GM21447 (cell line): ENCODE data around the gene AKAP8L.

Experiments
- ATAC-seq: cut with Tn5 transposase; IDR thresholded peaks from one replicate; pipeline ENCODE4 v1.9.1; 2021; ENCODE audit not compliant: unreplicated experiment

The AKAP8L gene, protein sequence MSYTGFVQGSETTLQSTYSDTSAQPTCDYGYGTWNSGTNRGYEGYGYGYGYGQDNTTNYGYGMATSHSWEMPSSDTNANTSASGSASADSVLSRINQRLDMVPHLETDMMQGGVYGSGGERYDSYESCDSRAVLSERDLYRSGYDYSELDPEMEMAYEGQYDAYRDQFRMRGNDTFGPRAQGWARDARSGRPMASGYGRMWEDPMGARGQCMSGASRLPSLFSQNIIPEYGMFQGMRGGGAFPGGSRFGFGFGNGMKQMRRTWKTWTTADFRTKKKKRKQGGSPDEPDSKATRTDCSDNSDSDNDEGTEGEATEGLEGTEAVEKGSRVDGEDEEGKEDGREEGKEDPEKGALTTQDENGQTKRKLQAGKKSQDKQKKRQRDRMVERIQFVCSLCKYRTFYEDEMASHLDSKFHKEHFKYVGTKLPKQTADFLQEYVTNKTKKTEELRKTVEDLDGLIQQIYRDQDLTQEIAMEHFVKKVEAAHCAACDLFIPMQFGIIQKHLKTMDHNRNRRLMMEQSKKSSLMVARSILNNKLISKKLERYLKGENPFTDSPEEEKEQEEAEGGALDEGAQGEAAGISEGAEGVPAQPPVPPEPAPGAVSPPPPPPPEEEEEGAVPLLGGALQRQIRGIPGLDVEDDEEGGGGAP

DNA sequence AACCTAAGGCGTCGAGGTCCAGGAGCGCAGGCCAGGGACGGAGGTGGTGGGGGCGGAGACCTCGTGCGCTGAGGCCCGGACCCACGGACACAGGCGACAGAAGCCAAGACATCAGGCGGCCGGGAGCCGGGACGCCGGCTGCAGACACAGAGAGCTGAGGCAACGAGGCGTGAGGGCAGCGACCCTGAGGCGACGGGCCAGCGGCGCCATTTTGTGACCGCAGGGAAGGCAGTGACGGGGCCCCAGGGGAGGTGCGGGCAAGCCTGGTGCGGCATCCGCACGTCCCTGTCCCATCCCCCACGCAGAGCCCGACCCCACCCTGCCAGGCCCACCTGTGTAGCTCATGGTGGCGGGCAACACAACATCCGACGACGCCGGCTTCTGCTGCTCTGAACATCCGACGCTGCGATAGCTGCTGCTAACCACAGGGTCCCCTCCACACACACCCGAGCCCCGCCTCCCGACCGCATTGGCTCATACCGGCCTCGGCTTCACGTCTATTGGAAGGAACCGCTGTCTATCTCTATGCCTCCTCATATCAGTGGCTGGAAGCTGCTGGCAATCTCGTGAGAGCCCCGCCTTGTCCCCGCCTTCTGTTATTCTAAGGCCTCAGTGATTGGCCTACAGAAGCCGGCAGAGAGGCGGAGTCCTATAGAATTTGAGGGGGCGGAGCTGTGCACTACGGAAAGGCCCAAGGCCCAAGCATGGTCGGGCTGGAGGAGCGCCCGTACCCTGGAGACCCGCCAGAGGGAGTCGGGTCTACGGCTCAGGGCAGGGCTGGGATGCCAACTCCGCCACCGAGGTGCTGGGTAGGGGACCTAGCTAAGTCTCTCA is at the start of gene AKAP8L:
Gene AKAP8L, minus strand, starts transcription at position 410 of the 834 bp plus-strand sequence. Its CDS starts 65 bp downstream, at position 345.
- peak; percentile 93 for ATAC-seq

DNA sequence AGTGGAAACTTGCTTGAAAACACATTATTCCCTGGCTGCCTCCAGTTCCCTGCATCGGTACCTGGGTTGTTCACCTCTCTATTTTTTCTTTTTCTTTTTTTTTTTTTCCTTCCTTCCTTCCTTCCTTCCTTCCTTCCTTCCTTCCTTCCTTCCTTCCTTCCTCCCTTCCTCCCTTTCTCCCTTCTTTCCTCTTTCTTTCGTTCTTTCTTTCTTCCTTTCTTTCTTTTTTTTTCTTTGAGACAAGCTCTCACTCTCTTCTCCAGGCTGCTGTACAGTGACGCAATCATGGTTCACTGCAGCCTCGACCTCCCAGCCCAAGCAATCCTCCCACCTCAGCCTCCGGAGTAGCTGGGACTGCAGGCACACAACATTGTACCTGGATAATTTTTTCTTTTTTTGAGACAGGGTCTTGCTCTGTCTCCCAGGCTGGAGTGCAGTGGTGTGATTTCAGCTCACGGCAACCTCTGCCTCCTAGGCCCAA is 49.0 kb upstream of the AKAP8L start:
- no peak for ATAC-seq

DNA sequence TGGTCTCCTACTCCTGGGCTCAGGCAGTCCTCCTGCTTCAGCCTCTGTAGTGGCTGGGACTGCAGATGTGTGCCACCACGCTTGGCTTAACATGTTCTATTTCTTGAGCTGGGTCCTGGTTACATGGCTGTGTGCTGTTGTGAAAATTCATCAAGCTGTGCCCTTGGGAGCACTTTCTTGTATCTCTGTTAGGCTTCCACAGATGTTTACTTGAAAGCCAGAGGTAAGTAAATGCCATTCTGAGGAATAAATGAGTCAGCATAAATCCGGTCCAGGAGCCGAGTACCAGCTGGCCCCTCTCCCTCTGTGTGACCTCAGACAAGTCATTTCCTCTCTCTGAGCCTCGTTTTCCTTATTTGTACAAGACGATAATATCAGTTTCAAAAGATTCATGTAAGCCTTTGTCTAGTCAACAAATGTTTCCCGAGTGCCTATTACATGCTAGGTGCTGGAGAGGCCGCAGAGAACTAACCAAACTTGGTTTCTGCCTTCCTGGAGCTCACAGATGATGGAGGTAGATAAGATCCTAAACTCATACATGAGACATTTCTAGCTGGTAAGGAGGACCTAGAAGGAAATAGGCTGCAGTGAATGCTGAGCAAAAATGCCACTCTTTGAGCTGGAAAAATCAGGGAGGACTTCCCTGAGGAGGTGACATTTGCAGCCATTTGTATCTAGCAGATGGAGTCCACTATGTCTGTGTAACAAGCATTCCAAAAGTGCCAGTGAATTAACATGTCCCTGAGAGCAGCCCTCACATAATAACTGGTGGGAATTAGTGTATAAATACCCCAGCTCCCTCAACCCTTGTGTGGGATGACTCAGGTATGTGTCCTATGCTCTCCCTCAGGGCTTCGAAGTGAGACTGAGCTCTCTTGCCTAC is 48.3 kb upstream of the AKAP8L start:
- peak; percentile 60 for ATAC-seq

DNA sequence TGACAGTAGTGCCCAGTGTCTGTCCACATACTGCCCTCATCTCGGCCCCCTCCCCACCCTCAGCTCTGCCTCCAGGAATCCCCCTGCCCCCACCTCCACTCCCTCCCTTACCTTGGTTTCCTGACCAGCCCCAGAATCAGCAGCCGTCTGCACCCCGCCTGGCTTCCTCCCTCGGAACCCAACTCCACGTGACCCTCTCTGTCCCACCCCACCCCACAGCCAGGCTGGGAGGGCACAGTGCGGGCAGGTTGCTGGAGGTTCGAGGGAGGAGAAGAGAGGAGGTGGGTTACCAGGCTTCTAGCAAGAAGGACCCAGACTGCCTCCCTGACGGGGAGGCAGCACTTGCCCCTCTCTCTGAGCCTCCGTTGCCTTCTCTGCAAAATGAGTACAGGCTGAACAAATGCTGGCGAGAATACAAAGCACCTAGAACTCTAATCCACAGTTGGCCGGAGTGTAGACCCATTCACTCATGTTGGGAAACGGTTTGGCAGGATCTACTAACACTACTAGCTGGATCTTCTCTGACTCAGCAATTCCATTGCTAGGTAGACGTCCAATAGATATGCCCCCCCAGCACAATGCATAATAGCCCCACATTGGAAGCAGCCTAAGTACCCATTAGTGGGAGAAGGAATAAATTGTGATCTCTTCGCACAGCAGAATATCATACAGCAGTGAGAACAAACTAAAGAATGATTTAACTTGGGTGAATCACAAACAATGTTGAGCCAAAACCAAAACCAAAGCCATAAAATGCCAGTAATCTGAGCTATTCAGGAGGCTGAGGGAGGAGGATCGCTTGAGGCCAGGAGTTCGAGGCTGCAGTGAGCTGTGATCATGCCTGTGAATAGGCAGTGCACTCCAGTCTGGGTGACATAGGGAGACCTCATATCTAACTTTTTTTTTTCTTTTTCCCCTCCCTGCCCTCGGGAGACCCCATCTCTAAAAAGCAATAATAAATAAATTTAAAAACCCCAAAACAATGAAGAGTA is 45.9 kb upstream of the AKAP8L start, which contains the start of gene RASAL3:
Gene RASAL3, minus strand, starts transcription at position 151 of the 992 bp plus-strand sequence. CDS start 186 bp downstream, outside the sequence.
- ATAC-seq: peak; percentile 49

DNA sequence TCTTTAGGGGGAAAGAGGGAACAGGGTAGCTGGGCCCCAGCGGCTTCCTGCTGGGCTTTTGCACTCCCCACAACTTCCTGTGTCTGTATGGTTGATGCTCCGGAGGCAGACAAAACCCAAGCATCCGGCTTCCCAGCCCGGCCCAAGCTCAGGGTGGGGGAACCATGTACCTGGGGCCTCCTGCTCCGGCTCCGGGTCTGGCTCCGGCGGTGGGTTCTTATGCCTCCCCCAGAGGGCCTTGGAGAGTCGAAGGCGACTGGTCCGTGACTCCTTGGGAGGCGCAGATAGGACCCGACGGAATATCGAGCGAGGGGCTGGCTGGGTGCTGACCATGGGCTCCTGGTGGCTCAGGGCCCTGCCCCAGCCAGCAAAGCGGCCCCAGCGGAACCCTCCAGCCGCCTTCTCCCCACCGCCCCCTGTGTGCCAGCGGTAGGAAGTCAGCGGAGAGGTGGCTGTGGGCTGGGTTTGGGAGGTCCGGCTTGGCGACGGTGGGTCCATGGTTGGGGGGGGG is 45.1 kb upstream of the AKAP8L start:
- ATAC-seq: peak; percentile 45

DNA sequence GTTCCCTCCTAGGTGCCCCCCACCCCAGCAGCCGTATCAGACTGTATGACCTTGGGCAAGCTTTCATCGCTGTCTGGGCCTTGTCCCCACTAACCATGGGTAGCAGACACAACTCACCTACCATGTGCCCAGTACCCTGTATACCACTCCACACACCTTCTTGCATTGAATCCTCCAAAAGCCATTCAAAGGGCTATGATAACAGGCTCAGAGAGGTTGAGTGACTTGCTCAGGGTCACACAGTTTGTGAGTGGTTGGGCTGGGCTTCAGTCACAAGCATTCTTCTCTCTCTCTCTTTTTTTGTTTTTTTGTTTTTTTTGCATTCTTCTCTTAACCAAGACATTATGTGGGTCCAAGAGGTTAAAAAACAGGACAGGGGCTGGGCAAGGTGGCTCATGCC is 42.9 kb upstream of the AKAP8L start:
- ATAC-seq: no peak

DNA sequence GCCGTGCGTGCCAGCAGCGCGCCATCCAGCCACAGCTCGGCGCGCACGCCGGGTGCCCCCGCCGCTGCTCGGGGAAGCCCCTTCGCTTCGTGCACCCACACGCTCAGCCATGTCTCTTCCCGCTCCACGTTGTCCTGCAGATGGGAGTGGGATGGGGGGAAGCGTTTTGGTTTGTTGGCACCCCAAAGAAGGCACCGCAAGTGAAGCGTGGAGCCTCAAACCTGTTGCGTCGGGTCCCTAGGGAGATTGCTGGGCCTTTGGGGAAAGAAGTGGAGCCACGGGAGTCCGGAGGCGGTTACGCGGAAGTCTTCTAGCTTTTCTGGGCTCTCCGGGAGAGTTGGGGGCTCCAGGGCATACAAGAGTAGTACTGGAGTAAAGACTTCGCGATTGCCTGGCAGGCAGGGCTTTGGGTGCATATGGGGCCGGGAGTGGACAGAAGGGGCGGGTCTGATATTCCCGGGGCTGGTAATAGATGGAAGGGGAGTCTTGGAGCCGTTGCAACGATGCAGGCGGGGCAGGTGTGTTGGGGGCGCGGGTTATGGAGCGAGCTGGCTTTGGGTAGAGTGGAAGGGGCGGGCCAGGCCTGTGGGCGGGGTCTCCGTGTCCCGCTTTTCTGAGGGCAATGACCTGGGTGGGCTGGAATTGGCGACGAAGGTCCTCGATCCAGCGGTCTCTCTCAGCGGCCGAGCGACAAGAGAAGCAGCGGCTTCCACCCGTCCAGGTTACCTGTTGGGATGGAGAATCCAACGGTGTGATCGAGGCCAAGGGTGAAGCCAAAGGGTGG is 39.1 kb upstream of the AKAP8L start:
- no peak for ATAC-seq

DNA sequence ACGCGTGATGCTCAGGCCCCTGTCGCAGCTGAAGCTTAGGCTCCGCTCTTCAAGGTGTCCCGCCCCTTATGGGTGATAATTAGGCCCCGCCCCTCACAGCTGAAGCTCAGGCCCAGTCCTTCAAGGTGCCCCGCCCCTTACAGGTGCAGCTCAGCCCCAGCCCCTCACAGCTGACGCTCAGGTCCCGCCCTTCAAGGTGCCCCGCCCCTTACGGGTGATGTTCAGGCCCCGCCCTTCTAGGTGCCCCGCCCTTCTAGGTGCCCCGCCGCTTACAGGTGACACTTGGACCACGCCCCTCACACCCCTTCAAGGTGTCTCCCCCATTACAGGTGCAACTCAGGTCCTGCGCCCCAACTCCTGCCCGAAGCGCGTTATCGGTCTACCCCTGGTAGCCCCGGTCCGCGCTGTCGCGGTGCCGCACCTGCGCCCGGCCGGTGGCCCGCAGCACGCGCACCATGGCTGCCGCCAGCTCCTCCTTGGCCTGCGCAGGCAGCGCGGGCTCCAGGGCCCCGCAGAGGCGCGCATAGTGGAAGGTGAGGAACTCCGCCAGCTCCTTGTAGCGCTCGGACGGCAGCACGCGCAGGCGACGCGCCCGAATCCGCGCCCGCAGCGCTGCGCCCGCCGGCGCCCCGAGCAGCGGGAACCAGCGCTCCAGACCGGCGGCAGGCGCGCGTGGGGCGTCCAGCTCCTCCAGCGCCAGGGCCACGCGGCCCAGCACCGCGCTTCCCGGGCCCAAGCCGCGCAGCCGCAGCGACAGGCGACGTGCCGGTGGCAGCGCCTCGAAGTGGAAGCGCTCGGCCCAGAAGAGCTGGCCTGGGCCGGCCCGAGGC is 38.3 kb upstream of the AKAP8L start:
- ATAC-seq: no peak

DNA sequence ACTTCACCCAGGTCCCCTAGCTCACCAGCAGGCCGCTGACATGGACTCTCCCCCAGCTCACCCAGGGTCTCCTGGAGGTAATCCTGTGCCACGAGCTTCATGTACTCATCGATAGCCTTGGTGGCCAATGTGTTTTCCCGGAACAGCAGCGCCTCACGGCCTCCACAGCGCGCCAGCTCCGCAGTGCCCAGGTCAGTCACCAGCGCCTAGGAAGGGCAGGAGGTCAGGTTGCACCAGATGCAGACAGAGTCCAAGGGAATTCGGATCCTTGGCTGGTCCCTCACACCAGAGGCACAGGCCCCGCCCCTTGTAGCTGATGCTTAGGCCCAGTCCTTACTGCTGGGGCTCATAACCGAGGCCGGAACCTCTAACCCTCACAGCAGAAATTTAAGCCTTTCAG is 37.7 kb upstream of the AKAP8L start:
- no peak for ATAC-seq

DNA sequence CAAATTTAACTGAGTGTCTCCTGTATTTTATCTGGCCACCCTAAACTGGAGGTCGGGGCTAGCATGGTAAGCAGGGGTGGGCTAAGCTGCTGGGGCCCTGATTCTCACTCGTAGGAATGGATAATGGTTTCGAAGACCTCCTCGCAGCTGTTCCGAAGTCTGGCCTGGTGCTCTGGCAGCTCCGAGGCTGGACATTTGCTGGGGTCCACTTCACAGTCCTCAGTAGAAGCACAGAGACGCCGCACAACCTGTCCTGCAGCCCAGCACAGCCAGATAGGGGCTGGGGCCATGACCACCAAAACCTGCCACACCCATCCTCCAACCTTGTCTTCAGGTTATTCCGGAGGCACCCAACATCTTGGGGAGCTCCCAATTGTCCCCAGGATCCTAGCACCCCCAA is 37.2 kb upstream of the AKAP8L start:
- no peak for ATAC-seq

DNA sequence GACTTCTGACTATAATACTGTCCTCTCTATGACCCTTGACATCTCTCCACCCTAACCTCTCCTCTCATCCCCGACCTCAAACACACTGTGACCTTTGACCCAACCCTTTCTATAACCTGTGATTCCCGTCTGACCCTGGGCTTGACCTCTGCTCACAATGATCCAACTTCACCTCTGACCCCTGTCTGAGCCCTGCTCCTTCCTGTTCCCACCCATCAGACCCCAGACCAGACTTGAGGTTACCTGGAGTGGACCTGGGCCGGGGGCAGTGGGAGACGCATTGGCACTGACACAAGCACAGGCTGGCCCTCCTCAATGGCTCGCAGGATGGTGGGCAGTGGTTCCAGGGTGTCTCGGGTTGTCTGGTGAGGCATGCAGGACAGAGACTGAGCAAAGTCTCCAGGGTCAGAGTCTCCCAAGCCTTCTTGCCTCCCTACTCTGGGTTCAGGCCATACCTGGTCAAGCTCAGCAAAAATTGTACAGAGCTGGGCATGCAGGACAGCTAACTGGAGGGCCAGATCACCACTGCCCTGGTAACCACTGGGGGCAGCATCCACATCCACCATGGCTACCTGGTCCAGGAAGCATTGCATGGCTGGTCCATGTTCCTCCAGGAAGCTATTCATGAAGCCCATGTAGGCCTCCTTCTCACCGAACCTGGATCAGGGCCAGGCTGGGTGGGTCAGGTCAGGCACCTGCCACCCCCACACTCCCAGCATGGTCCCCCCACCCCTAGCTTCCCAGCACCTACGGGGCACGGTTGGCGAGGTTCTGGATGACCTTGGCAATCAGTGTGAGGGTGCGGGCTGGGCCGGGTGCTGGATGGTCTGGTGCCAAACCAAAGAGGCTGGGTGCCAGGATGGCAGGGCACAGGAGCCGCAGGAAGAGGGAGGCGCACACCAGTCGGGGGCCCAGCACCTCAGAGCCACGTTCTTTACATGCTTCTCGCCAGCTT is 35.4 kb upstream of the AKAP8L start:
- ATAC-seq: no peak

DNA sequence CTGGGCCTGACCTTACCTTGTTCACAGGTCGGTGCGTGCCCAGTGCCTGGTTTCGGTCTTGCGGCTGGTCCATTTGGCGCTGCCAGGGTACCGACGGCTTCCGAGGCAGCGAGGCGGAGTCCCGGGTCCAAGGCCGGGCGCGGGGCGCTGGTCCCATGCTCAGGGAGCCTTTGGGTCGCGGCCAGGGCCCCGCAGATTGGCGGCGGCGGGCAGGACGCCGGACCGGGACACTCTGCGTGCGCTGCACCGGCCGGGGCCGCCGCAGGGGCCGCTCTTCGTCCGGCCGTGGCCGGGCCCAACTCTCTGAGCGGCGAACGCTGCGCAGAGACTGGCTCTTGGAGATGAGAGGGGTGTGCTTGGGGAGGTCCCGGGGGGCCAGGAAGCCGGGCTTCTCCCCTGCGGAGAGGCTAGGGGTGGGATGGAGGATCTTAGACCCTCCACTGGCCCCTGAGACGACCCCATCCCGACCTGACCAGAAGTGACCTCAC is 34.3 kb upstream of the AKAP8L start:
- ATAC-seq: no peak

DNA sequence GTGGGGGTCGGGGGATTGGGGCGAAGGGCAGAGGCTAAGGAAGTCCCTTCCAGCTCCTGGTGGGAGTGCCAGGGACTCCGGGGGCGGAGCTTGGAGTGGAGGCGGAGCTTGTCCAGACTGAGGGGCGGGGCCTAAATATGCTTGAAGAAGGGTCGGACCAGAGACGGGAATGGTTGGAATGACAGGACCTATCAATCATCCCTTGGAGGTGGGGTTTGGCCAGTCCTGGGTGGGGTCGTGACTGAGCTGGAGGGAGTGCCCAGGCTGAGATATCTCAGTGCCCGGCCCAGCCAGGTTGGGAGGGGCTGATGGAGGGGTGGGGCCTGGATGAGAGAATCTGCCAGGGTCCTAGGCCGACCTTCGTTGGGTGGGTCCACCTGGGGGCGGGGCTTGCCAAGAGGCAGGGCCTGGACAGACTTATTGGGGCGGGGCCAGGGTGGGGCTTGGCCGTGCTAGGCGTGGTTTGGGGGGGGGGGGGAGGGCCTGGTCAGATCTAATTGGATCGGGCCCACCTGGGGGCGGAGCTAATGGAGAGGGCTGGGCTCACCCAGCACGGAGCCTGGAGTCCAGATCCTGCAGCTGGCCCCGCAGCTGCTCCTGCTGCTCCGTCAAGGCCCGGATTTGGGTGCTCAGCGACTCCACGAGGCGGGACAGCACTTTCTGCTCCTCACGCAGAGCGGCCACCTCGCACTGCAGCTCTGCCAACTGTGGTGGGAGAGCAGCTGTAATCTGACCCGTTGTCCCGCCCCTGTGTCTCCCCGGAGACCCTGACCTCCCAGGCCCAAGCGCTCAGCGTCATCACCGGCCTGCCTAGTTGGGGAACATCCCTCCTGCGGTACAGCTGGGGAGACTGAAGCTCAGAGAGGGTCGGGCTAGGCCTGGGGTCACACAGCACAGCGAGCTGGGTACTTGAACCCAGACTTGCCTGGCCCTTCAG is 33.6 kb upstream of the AKAP8L start:
- ATAC-seq: no peak

DNA sequence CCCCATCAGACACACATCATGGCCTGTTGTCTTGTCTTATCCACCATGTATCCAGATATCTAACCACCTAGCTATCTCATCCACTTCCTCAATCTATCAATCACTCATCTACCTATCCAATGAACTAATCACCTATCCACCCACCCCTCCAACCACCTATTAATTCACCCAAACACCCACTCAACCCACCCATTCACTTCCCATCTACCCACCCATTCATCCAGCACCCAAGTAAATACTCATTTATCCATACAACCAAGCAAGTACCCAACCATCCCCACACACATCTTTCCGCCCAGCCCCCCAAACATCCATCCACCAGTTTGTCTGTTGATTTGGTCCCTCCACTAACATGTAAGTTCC is 31.7 kb upstream of the AKAP8L start:
- ATAC-seq: no peak
